ENCODE results near the gene LSMEM2.

The LSMEM2 gene

DNA sequence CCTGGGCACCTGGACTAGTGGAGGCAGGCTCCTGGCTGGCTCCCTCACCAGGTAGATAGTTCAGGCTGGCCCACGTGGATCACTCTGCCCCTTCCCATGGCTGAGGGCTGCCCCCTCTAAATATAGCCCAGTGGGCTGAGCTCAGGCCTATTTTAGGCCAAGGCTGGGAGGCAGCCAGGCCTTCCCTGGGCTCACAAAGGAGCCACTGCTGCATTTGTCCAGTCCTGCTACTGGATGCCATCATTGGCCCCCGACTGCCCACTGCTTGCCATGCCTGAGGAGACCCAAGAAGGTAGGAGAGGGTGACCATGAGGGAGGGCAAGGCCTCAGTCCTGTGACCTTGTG, at the start of gene LSMEM2:
Gene LSMEM2, plus strand, starts transcription at position 208 of the 345 bp plus-strand sequence. Its CDS starts 27 bp downstream, at position 235.
- TF ChIP-seq, protein P1, sequence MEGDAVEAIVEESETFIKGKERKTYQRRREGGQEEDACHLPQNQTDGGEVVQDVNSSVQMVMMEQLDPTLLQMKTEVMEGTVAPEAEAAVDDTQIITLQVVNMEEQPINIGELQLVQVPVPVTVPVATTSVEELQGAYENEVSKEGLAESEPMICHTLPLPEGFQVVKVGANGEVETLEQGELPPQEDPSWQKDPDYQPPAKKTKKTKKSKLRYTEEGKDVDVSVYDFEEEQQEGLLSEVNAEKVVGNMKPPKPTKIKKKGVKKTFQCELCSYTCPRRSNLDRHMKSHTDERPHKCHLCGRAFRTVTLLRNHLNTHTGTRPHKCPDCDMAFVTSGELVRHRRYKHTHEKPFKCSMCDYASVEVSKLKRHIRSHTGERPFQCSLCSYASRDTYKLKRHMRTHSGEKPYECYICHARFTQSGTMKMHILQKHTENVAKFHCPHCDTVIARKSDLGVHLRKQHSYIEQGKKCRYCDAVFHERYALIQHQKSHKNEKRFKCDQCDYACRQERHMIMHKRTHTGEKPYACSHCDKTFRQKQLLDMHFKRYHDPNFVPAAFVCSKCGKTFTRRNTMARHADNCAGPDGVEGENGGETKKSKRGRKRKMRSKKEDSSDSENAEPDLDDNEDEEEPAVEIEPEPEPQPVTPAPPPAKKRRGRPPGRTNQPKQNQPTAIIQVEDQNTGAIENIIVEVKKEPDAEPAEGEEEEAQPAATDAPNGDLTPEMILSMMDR (IDR thresholded peaks at IDR 0.05; ENCODE audit: low read depth, low read length, missing control alignments), result no peak
- no peak within 1 kb of the TSS for H3K4me3 ChIP-seq (replicated peaks; ENCODE audit: low read depth, low read length)
- no peak for DNase-seq (ENCODE audit: extremely low read depth, low read depth)

DNA sequence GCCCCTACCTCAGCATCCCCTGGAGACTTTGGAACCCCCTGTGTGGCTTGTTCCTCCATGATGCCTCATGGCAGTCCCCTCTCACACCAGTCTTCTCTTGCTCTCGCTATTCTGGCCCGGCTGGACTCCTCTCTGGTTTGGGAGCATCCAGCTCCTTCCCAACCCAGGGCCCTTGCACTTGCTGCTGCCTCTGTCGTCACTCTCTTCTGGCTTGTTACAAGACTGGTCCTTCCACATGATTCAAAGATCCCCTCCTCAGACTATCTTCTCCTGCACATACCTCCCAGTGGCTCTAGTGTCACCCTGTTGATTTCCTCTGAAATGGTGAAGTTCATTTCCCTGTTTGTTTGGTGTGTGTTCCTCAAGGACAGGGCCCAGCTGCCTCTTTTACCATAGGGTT, 49.4 kb upstream of the LSMEM2 start:
- DNase-seq (ENCODE audit: extremely low read depth, low read depth), result no peak
- TF ChIP-seq, protein P1 (IDR thresholded peaks at IDR 0.05; ENCODE audit: low read depth, low read length, missing control alignments), result no peak

DNA sequence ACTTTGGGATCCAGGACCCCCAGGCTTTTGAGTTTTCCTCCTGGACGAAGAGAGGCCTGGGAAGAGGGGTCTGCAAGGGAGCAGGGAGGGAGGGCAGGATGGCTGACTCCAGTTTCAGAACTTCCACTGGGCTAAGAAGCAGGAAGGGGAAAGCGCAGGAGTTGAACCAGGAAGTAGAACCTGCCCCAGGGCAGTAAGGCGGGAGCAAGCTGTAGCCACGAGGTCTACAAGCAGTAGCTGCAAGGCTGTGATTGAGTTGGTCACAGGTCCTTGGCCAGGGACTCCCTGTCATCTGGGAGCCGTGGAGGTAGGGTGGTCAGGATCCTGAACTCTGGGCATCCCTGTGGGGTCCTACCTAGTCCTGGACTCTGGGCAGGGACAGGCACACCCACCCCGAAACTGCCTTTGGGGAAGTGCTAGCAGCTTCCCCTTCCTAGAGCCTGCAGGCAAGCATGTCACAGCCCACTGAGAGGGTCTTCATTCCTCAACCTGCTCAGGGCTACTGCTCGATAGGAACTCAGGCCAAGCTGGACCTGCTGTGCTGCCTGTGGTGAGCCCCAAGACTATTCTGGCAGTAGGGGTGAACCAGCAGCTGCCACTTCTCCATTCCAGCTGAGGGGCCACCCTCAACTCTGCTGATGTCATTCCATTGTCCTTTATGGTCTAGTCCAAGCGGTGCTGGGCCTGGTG, 48.6 kb upstream of the LSMEM2 start:
- DNase-seq (ENCODE audit: extremely low read depth, low read depth), result no peak
- TF ChIP-seq, protein P1 (IDR thresholded peaks at IDR 0.05; ENCODE audit: low read depth, low read length, missing control alignments), result no peak
- H3K4me3 ChIP-seq (replicated peaks; ENCODE audit: low read depth, low read length), result no peak overlapping the region

More for the DNA sequence above, 49.4 kb upstream of the LSMEM2 start:
- no peak overlapping the region for H3K4me3 ChIP-seq (replicated peaks; ENCODE audit: low read depth, low read length)

DNA sequence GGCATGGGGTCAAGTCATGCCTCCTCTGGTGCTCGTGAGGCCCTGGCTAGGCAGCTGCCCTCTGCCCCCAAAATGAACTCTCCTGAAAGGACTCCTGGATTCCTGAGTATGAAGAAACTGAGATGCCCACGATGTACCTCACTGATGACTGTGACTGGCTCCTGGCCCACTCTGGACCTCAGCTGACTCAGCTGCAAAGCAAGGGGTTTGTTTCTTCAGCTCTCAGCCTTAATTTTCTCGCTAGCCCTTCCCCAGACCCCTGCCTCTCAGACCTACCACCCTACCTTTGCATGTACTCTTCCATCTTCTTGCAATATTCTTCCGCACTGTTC, 48.1 kb upstream of the LSMEM2 start:
- TF ChIP-seq, protein P1 (IDR thresholded peaks at IDR 0.05; ENCODE audit: low read depth, low read length, missing control alignments), result no peak
- no peak overlapping the region for H3K4me3 ChIP-seq (replicated peaks; ENCODE audit: low read depth, low read length)
- no peak for DNase-seq (ENCODE audit: extremely low read depth, low read depth)

DNA sequence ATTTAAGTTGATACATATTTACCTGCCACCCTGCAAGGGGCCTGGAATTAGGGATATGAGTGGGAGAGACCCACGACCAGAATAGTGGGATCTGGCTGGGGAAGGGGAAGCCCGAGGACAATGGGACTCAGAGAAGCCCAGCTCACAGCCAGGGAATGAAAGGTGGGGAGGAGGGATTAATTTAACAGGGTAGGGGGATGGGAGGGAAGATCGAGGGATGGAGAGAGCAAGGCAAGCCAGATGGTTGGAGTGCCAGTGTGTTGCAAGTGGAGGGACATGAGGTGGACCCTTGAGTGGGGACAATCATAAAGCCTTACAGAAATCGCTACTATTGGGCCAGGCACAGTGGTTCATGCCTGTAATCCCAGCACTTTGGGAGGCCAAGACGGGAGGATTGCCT, 47.3 kb upstream of the LSMEM2 start:
- H3K4me3 ChIP-seq (replicated peaks; ENCODE audit: low read depth, low read length), result no peak overlapping the region
- DNase-seq (ENCODE audit: extremely low read depth, low read depth), result no peak
- TF ChIP-seq, protein P1 (IDR thresholded peaks at IDR 0.05; ENCODE audit: low read depth, low read length, missing control alignments), result no peak

DNA sequence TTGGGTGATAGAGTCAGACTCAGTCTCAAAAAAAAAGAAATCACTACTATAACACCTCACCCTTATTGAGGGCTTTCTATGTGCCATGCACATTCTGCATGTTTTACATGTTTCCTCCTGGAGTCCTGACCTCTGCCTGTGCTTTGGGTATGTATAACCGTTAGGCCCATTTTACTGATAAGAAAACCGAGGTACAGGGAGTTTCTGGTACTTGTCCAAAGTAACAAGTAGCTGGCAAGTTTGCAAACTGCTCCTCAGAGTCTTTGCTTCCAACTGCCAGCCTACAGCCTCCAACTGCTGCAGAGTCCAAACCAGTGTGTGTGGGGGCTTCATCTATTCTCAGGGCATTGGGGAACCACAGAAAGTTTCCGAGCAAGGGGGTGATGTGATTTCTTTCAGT, 46.6 kb upstream of the LSMEM2 start:
- no peak overlapping the region for H3K4me3 ChIP-seq (replicated peaks; ENCODE audit: low read depth, low read length)

More for the DNA sequence above, 46.6 kb upstream of the LSMEM2 start:
- DNase-seq (ENCODE audit: extremely low read depth, low read depth), result no peak
- TF ChIP-seq, protein P1 (IDR thresholded peaks at IDR 0.05; ENCODE audit: low read depth, low read length, missing control alignments), result no peak
